HG03521 (cell line): ENCODE results near the gene CYP2F1.

Experiments
- ATAC-seq: cut with Tn5 transposase; IDR thresholded peaks from one replicate; pipeline ENCODE4 v1.9.1; 2021; ENCODE audit warnings: mild to moderate bottlenecking, moderate library complexity; ENCODE audit not compliant: unreplicated experiment

The CYP2F1 gene

DNA sequence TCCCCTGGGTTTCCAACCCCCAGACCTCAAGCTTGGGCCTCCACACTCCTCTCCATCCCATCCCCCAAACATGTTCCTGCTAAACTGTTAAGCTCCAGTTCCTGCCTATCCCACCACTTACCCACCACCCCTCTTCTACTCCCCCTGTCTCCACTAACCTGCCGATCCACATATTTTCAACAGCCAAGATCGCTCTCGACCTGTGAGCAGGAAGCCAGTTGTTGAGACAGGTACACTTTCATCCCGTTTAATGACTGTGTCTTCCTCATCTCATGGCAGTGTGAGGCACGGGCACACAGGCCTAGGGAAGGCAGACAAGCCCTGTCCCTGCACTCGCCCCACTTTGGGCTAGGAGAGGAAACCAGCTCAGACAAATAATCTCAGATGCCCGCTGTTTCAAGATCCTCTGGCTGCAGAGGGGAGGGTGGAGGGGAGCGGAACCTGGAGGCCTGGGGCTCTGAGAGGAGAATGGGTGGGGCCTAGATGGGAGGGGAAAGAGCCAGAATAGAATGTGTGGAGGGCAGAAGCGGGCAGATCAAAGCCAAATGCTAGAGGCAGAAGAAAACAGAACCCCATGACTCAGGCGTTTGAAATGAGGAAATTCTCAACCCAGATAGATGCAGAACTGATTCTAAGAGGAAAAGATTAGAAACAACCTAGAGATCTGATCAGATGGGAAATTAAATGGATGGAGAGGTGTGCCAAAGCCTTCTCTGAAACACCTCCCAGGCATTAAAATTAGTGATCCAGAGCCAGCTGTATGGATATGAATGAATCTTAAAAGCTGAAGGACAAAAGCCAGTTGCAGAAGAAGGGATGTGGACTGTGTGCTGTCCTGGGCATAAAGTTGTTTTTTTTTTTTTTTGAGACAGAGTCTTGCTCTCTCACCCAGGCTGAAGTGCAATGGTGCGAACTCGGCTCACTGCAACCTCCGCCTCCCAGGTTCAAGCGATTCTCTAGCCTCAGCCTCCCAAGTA, 61.9 kb downstream of the CYP2F1 start:
- ATAC-seq = no peak
